ENCODE data around the gene PLEKHH1.

The PLEKHH1 gene

GRCh38 chr14:67567654-67568053 lies 34.6 kb downstream of the PLEKHH1 start:
- no peak for DNase-seq (ENCODE audit: low read depth)

GRCh38 chr14:67569011-67569650 lies 36.0 kb downstream of the PLEKHH1 start:
- no peak for DNase-seq (ENCODE audit: low read depth)

GRCh38 chr14:67569651-67570290 lies 36.7 kb downstream of the PLEKHH1 start:
- no peak for DNase-seq (ENCODE audit: low read depth)

- no peak for DNase-seq (ENCODE audit: low read depth)
These were observed 37.4 kb downstream of the PLEKHH1 start for GRCh38 chr14:67570453-67570852.

- DNase-seq (ENCODE audit: low read depth): peak; percentile 55
These were observed 38.3 kb downstream of the PLEKHH1 start for GRCh38 chr14:67571275-67571990.

- DNase-seq (ENCODE audit: low read depth): no peak
These were observed 38.9 kb downstream of the PLEKHH1 start for GRCh38 chr14:67571991-67572323.

GRCh38 chr14:67572608-67573007 lies 39.5 kb downstream of the PLEKHH1 start:
- DNase-seq (ENCODE audit: low read depth): no peak

GRCh38 chr14:67573228-67574010 lies 40.3 kb downstream of the PLEKHH1 start:
- DNase-seq (ENCODE audit: low read depth): no peak

- DNase-seq (ENCODE audit: low read depth): no peak
These were observed 41.1 kb downstream of the PLEKHH1 start for GRCh38 chr14:67574156-67574555.

GRCh38 chr14:67574806-67575205 lies 41.7 kb downstream of the PLEKHH1 start:
- no peak for DNase-seq (ENCODE audit: low read depth)

GRCh38 chr14:67575684-67576083 lies 42.6 kb downstream of the PLEKHH1 start:
- no peak for DNase-seq (ENCODE audit: low read depth)

GRCh38 chr14:67576216-67576955 lies 43.3 kb downstream of the PLEKHH1 start:
- no peak for DNase-seq (ENCODE audit: low read depth)

- DNase-seq (ENCODE audit: low read depth): no peak
These were observed 44.2 kb downstream of the PLEKHH1 start for GRCh38 chr14:67577181-67577808.

GRCh38 chr14:67577909-67578749 lies 45.0 kb downstream of the PLEKHH1 start:
- no peak for DNase-seq (ENCODE audit: low read depth)

- no peak for DNase-seq (ENCODE audit: low read depth)
These were observed 46.0 kb downstream of the PLEKHH1 start for GRCh38 chr14:67579040-67579439.

- no peak for DNase-seq (ENCODE audit: low read depth)
These were observed 46.5 kb downstream of the PLEKHH1 start for GRCh38 chr14:67579636-67580035.

GRCh38 chr14:67580336-67581171 lies 47.5 kb downstream of the PLEKHH1 start:
- no peak for DNase-seq (ENCODE audit: low read depth)

- no peak for DNase-seq (ENCODE audit: low read depth)
These were observed 48.6 kb downstream of the PLEKHH1 start for GRCh38 chr14:67581643-67582042.

- no peak for DNase-seq (ENCODE audit: low read depth)
These were observed 49.0 kb downstream of the PLEKHH1 start for GRCh38 chr14:67582061-67582460.

Measured in activated gamma-delta T cell treated with anti-CD3 and anti-CD28 coated beads, Interleukin-2, amount 50 U/mL, for 16 hours (primary cell).